ENCODE results near the gene ZNF319.

The ZNF319 gene

GRCh38 chr16:57951204-57951960 is 49.1 kb downstream of the ZNF319 start:
- DNase-seq, result no peak

GRCh38 chr16:57950382-57950781 is 50.1 kb downstream of the ZNF319 start:
- DNase-seq, result no peak

GRCh38 chr16:57949595-57950238 is 50.8 kb downstream of the ZNF319 start:
- DNase-seq, result no peak

- no peak for DNase-seq
Observed at GRCh38 chr16:57949013-57949412, 51.5 kb downstream of the ZNF319 start.

- DNase-seq, result no peak
Observed at GRCh38 chr16:57948027-57948426, 52.4 kb downstream of the ZNF319 start.

GRCh38 chr16:57947261-57947660 is 53.2 kb downstream of the ZNF319 start:
- DNase-seq, result no peak

GRCh38 chr16:57946181-57946801 is 54.2 kb downstream of the ZNF319 start:
- peak; percentile 3 for DNase-seq

GRCh38 chr16:57945740-57946138 is 54.7 kb downstream of the ZNF319 start:
- DNase-seq, result no peak

GRCh38 chr16:57944970-57945739 is 55.3 kb downstream of the ZNF319 start:
- no peak for DNase-seq
